Naive thymus-derived CD4-positive, alpha-beta T cell (primary cell): ENCODE measurements around the gene NR3C2. TPM values are rescaled to one million over a fixed set of nuclear protein-coding genes. Genes with fewer than 3 reads are reported as not detected.

Source experiments
- ATAC-seq: fragments of 150-1000 bp; cut with Tn5 transposase; 2 replicates; pipeline ENCODE4 v1.10.0; 2021; ENCODE audit warnings: mild to moderate bottlenecking, moderate library complexity
- CTCF ChIA-PET: fragments of 350-600 bp; sonication (Branson Sonifier 250); formaldehyde crosslinking; loops from one replicate; lab custom pipeline; 2021; ENCODE audit warnings: antibody characterized with exemption; lab: Charles Lee
- POLR2A ChIA-PET: fragments of 350-600 bp; sonication (Branson Sonifier 250); formaldehyde crosslinking; loops from one replicate; lab custom pipeline; 2021; ENCODE audit warnings: antibody characterized with exemption, inconsistent platforms; lab: Charles Lee
- DNase-seq, 9 donors: peaks; one replicate each; pipeline versions ENCODE4 v3.0.0 to v3.0.0-alpha.2; 2020 to 2022; ENCODE audit warnings: mixed read lengths in 1 of 9
- H3K27ac ChIP-seq: one replicate; pipeline ENCODE4 v1.7.0; 2013; ENCODE audit warnings: mild to moderate bottlenecking, low read depth, low read length, moderate library complexity
- H3K27me3 ChIP-seq, 2 donors: one replicate each; pipeline ENCODE4 v1.7.0; 2013; ENCODE audit warnings: low read length in 2 of 2, mild to moderate bottlenecking in 2 of 2, moderate library complexity in 2 of 2; ENCODE audit not compliant: control insufficient read depth in 2 of 2, insufficient read depth in 2 of 2
- H3K36me3 ChIP-seq, 3 experiments: 1 replicate in 2 of 3; 2 replicates in 1 of 3; pipeline ENCODE4 v1.7.0; 2013; ENCODE audit warnings: low read length in 3 of 3, mild to moderate bottlenecking in 3 of 3, moderate library complexity in 1 of 3; ENCODE audit not compliant: insufficient read depth in 3 of 3, control insufficient read depth in 2 of 3
- H3K4me1 ChIP-seq, 2 donors: one replicate each; pipeline ENCODE4 v1.7.0; 2013; ENCODE audit warnings: low read length in 2 of 2, mild to moderate bottlenecking in 2 of 2, moderate library complexity in 1 of 2; ENCODE audit not compliant: control insufficient read depth in 2 of 2, insufficient read depth in 2 of 2
- H3K4me3 ChIP-seq: 2 replicates; pipeline ENCODE4 v1.7.0; 2013; ENCODE audit warnings: mild to moderate bottlenecking, low read length
- H3K9me3 ChIP-seq, 3 experiments: 1 replicate in 2 of 3; 2 replicates in 1 of 3; pipeline ENCODE4 v1.7.0; 2013; ENCODE audit warnings: low read length in 3 of 3; ENCODE audit not compliant: control insufficient read depth in 2 of 3
- H3K27ac Mint-ChIP-seq, 9 donors: one replicate each; pipeline ENCODE4 v1.8.0; 2020 to 2022; ENCODE audit warnings: mixed read lengths in 9 of 9, mild to moderate bottlenecking in 8 of 9, moderate library complexity in 5 of 9, inconsistent platforms in 2 of 9
- H3K27me3 Mint-ChIP-seq, 5 donors: one replicate each; pipeline ENCODE4 v1.8.0; 2021 to 2022; ENCODE audit warnings: mixed read lengths in 5 of 5, mild to moderate bottlenecking in 1 of 5
- H3K36me3 Mint-ChIP-seq, 5 donors: one replicate each; pipeline ENCODE4 v1.8.0; 2020 to 2022; ENCODE audit warnings: mixed read lengths in 5 of 5, mild to moderate bottlenecking in 3 of 5, inconsistent platforms in 1 of 5
- H3K4me1 Mint-ChIP-seq, 7 donors: one replicate each; pipeline ENCODE4 v1.8.0; 2020 to 2022; ENCODE audit warnings: mixed read lengths in 7 of 7, mild to moderate bottlenecking in 3 of 7, inconsistent platforms in 1 of 7
- H3K4me3 Mint-ChIP-seq, 10 donors: one replicate each; pipeline ENCODE4 v1.8.0; 2020 to 2022; ENCODE audit warnings: mild to moderate bottlenecking in 10 of 10, mixed read lengths in 10 of 10, moderate library complexity in 6 of 10, inconsistent platforms in 2 of 10
- H3K9me3 Mint-ChIP-seq, 11 donors: one replicate each; pipeline ENCODE4 v1.8.0; 2020 to 2022; ENCODE audit warnings: mixed read lengths in 11 of 11, mild to moderate bottlenecking in 4 of 11, inconsistent platforms in 1 of 11, moderate library complexity in 1 of 11
- intact Hi-C, 2 donors: fragments of 100-400 bp; cut with micrococcal nuclease; formaldehyde crosslinking; loops; one replicate each; pipeline ENCODE4 v1.15.1; 2023
- polyA plus RNA-seq, 2 donors: library from polyadenylated mRNA; unstranded; fragments of 300-500 nt; fragmentation: Illumina TruSeq; gene quantifications; one replicate each; pipeline ENCODE4 v1.2.3, GENCODE V29; 2021
- total RNA-seq, 6 experiments: library from RNA in 5 of 6; stranded (reverse) in 5 of 6; gene quantifications; 1 replicate in 5 of 6; 2 replicates in 1 of 6; pipeline ENCODE4 v1.2.3 and lab custom pipeline; 2021 to 2026

Gene NR3C2
- total and polyA plus RNA-seq, 7 experiments from 2014 or later, result 2.2 to 55.2 (median 38.6) TPM

DNA sequence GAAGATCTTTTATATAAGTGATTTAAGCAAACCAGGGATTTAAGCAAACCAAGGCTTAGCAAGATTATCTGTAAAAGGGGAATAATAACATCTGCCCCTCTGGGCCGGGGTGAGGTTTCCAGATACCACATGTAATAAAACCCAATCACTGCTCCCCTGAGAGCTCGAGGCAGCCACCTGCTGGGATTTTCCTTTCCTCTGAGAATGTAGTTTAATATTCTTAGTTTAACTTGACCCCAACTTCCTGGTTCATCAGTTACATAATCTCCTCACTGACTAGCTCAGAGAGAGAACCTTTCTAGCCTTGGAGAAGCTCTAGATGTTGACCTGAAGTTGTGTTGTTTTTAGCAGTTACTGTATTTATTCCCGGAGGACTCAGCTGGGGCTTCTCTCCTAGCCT lies 387.9 kb downstream of the NR3C2 start:
- Histone ChIP-seq H3K4me3 (no peak overlapping the region), H3K27me3 (no peaks in the 10 kb centered on the region), H3K27ac (peak overlapping the region; percentile 56), H3K36me3 (no peaks in the 10 kb centered on the region), H3K9me3 (peaks cover 0 to 25% (median 0%) of the 10 kb centered on the region in 3 experiments), H3K4me1 (peaks cover 57 to 64% of the 10 kb centered on the region in 2 donors)
- Mint-ChIP-seq H3K27me3 (no peaks in the 10 kb centered on the region), H3K9me3 (peaks cover 0 to 58% (median 20%) of the 10 kb centered on the region in 11 donors), H3K4me3 (peak overlapping the region; percentile 5 to 71 (median 50)), H3K27ac (peak overlapping the region; percentile 62 to 99 (median 93)), H3K36me3 (peaks cover 7 to 27% (median 14%) of the 10 kb centered on the region in 5 donors), H3K4me1 (peaks cover 56 to 89% (median 84%) of the 10 kb centered on the region in 7 donors)
- intact Hi-C loops, result loop anchor here (5.0 to 10.0 kb wide), 6 partner anchors 58 to 1877 kb away; partner anchors contain the start of genes ARHGAP10 (in 1 of the 2), LSM6 (in 1 of the 2) and PRMT9 (in 1 of the 2)
- CTCF ChIA-PET, result interaction anchor here (1.6 kb wide), 1 partner anchor 9 kb away, joined by 3 read pairs; no protein-coding TSS in a partner anchor
- POLR2A ChIA-PET, result interaction anchor here (0.9 to 7.4 kb wide), 2 partner anchors 389 to 393 kb away, joined by 4 to 99 read pairs; partner anchors contain the start of gene NR3C2
- no peak for ATAC-seq
- peak in 4 of 9 donors; percentile 19 to 32 (median 28) for DNase-seq

DNA sequence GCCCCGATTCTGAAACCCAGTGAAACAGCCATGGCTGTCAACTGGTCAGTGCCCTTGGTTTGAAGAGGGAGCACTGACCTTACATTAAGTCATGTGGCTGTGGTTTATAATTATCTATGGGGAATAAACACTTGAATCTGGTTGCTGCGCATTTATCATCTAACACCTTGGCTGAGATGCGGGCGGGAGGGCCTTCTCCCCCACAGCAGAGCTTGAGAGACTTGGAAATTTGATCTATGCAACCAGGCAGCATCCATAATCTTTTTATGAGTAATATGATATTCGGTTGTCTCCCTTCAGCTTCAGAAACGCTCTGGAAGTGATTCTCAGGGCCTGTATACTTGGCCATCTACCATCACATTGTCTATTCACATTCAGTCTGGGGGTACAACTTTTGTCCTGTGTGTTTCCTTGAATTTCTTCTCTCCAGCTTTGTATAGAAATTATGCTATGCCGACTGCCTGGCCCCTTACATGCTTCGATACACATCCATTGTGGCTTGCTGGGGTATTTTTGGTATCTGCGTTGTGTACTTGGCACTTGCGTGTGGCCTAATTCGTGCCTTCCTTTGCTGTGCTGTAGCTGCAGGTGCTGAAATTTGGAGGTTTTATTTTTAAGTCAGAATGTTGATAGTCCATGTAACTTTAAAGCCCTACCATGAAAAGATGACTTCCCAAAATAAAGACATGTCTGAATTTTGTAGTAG lies 388.8 kb downstream of the NR3C2 start:
- POLR2A ChIA-PET, result interaction anchor here (0.8 to 7.4 kb wide), 4 partner anchors 31 to 393 kb away, joined by 3 to 99 read pairs (median 4); partner anchors contain the start of gene NR3C2
- peak overlapping the region; percentile 72 for H3K27ac ChIP-seq
- Mint-ChIP-seq H3K9me3 (peaks cover 0 to 50% (median 12%) of the 10 kb centered on the region in 11 donors), H3K27me3 (no peaks in the 10 kb centered on the region), H3K4me3 (peak overlapping the region in 8 of 10 donors; percentile 16 to 71 (median 50)), H3K36me3 (peaks cover 3 to 19% (median 6%) of the 10 kb centered on the region in 5 donors), H3K4me1 (peaks cover 51 to 81% (median 77%) of the 10 kb centered on the region in 7 donors), H3K27ac (peak overlapping the region; percentile 47 to 99 (median 93))
- H3K9me3 ChIP-seq, result peaks cover 0 to 17% (median 0%) of the 10 kb centered on the region in 3 experiments
- no peaks in the 10 kb centered on the region for H3K36me3 ChIP-seq
- peak overlapping the region; percentile 20 for H3K4me3 ChIP-seq
- DNase-seq, result no peak
- intact Hi-C loops, result loop anchor here (2.0 to 10.0 kb wide), 7 partner anchors 59 to 1876 kb away; partner anchors contain the start of genes ARHGAP10 (in 1 of the 2), LSM6 (in 1 of the 2), NR3C2 (in 1 of the 2) and PRMT9 (in 1 of the 2)
- H3K27me3 ChIP-seq, result no peaks in the 10 kb centered on the region
- CTCF ChIA-PET, result interaction anchor here (1.5 to 1.8 kb wide), 2 partner anchors 8 to 29 kb away, joined by 6 read pairs; no protein-coding TSS in a partner anchor
- no peak for ATAC-seq
- H3K4me1 ChIP-seq, result peaks cover 57 to 64% of the 10 kb centered on the region in 2 donors

DNA sequence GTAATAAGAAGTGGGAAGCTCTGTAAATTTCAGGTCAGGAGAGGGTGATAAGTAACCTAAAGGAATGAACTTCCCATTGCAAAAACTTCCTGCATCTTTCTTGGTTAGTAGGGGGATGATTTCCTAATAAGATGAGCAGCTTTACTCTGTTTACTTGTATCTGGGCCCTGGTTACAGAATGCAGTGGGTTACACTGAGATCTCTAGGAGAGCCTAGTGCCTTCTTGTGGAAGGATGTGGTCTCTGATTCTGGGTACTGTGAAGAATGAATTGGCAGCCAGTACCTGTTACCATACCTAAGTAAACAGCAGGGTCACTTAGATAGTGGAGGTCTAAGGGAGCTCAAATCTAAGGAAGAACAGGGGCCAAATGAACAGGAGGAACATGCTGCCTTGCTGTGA lies 389.8 kb downstream of the NR3C2 start:
- intact Hi-C loops, result loop anchor here (1.0 to 10.0 kb wide), 9 partner anchors 8 to 1875 kb away; partner anchors contain the start of genes ARHGAP10 (in 1 of the 2), LSM6 (in 1 of the 2), NR3C2 (in 1 of the 2) and PRMT9 (in 1 of the 2)
- peaks cover 0 to 40% (median 5%) of the 10 kb centered on the region in 11 donors for H3K9me3 Mint-ChIP-seq
- H3K36me3 ChIP-seq, result no peaks in the 10 kb centered on the region

DNA sequence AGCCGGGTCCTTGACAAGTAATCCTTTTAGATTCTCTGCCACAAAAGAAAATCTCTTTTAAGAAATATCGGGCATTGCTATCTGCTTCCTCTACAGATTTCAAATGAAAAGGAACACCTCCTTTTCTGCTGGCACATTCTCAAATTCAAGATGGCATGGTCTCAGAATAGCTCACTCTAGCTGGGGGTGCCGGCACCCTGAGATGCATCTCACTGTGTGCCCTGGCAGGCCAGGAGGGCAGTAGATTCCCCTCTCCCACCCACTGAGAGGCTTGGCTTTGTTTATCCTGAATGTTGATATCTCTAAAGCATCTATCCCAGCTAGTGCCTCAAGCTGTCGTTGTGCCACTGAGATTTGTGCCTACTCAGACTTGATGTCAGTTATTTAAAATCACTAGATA lies 390.8 kb downstream of the NR3C2 start:
- no peaks in the 10 kb centered on the region for H3K9me3 ChIP-seq
- peak overlapping the region; percentile 82 to 99 (median 93) for H3K27ac Mint-ChIP-seq
- ChIA-PET CTCF (interaction anchor here (1.8 kb wide), 1 partner anchor 10 kb away, joined by 6 read pairs; no protein-coding TSS in a partner anchor), POLR2A (interaction anchor here (0.8 to 7.4 kb wide), 5 partner anchors 9 to 395 kb away, joined by 3 to 99 read pairs (median 4); partner anchors contain the start of gene NR3C2)
- no peaks in the 10 kb centered on the region for H3K36me3 ChIP-seq
- H3K4me1 ChIP-seq, result peaks cover 51 to 54% of the 10 kb centered on the region in 2 donors
- ATAC-seq, result no peak
- H3K4me1 Mint-ChIP-seq, result peaks cover 44 to 69% (median 66%) of the 10 kb centered on the region in 7 donors
- peak overlapping the region; percentile 72 for H3K27ac ChIP-seq
- H3K36me3 Mint-ChIP-seq, result peaks cover 0 to 10% (median 4%) of the 10 kb centered on the region in 5 donors
- H3K4me3 Mint-ChIP-seq, result peak overlapping the region in 6 of 10 donors; percentile 5 to 82 (median 66)
- H3K4me3 ChIP-seq, result peak overlapping the region; percentile 1
- intact Hi-C loops, result loop anchor here (2.0 to 10.0 kb wide), 7 partner anchors 61 to 1874 kb away; partner anchors contain the start of genes ARHGAP10 (in 1 of the 2), LSM6 (in 1 of the 2) and PRMT9 (in 1 of the 2)
- no peak for DNase-seq
- no peaks in the 10 kb centered on the region for H3K27me3 Mint-ChIP-seq
- H3K27me3 ChIP-seq, result no peaks in the 10 kb centered on the region
- H3K9me3 Mint-ChIP-seq, result peaks cover 0 to 29% (median 3%) of the 10 kb centered on the region in 11 donors

More for the DNA sequence above, 389.8 kb downstream of the NR3C2 start:
- no peaks in the 10 kb centered on the region for H3K27me3 ChIP-seq
- peaks cover 3 to 15% (median 4%) of the 10 kb centered on the region in 5 donors for H3K36me3 Mint-ChIP-seq
- H3K27ac ChIP-seq, result peak overlapping the region; percentile 72
- ATAC-seq (peak; percentile 86), DNase-seq (peak in 7 of 9 donors; percentile 32 to 87 (median 81))
- H3K27ac Mint-ChIP-seq, result peak overlapping the region; percentile 82 to 99 (median 93)
- H3K4me3 Mint-ChIP-seq, result peak overlapping the region; percentile 2 to 82 (median 67)
- peaks cover 57 to 63% of the 10 kb centered on the region in 2 donors for H3K4me1 ChIP-seq
- CTCF ChIA-PET, result interaction anchor here (0.7 to 1.8 kb wide), 5 partner anchors 9 to 67 kb away, joined by 3 to 6 read pairs (median 6); no protein-coding TSS in a partner anchor
- POLR2A ChIA-PET, result interaction anchor here (0.8 to 7.4 kb wide), 7 partner anchors 9 to 394 kb away, joined by 3 to 99 read pairs (median 4); partner anchors contain the start of gene NR3C2
- peak overlapping the region; percentile 20 for H3K4me3 ChIP-seq
- H3K4me1 Mint-ChIP-seq, result peaks cover 49 to 71% (median 67%) of the 10 kb centered on the region in 7 donors
- H3K9me3 ChIP-seq, result peaks cover 0 to 7% (median 0%) of the 10 kb centered on the region in 3 experiments
- no peaks in the 10 kb centered on the region for H3K27me3 Mint-ChIP-seq

DNA sequence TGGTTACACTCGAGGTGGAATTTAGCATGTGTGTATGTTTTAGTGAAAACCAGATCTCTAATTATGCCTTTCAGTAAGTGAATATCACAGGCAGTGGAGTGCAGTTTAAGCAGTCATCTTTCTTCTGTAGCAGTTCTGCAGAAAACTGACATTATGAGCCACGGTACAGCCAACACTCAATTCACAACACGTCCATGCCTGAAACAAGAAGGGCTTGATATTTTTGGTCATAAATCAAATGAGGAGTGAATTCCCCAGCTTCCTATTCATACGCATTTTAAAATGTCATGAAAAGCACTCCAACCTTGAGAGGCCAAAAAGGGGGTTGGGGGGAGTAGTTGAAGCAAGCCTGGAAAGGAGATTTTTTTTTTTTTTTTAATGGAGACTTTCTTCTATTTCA lies 393.6 kb downstream of the NR3C2 start:
- intact Hi-C loops, result no loop called here
- Mint-ChIP-seq H3K4me3 (no peak overlapping the region), H3K36me3 (peaks cover 0 to 6% (median 2%) of the 10 kb centered on the region in 5 donors), H3K4me1 (peaks cover 33 to 59% (median 49%) of the 10 kb centered on the region in 7 donors), H3K9me3 (peaks cover 0 to 8% (median 0%) of the 10 kb centered on the region in 11 donors), H3K27me3 (no peaks in the 10 kb centered on the region), H3K27ac (peak overlapping the region in 3 of 9 donors; percentile 13 to 20 (median 19))
- no peak overlapping the region for H3K4me3 ChIP-seq
- H3K27ac ChIP-seq, result no peak overlapping the region
- H3K4me1 ChIP-seq, result peaks cover 30 to 32% of the 10 kb centered on the region in 2 donors
- POLR2A ChIA-PET, result interaction anchor here (1.2 to 1.4 kb wide), 2 partner anchors 394 to 398 kb away, joined by 3 to 4 read pairs; partner anchors contain the start of gene NR3C2
- CTCF ChIA-PET, result interaction anchor here (0.7 kb wide), 1 partner anchor 208 kb away, joined by 3 read pairs; no protein-coding TSS in a partner anchor
- H3K27me3 ChIP-seq, result no peaks in the 10 kb centered on the region
- ATAC-seq (no peak), DNase-seq (no peak)
- H3K9me3 ChIP-seq, result no peaks in the 10 kb centered on the region
- H3K36me3 ChIP-seq, result no peaks in the 10 kb centered on the region
